SKM-1 treated with dmso at 0.1 percent for 144 hours (cell line): ENCODE results near the gene RAB10.
"Not testable (repeated sequence)": the region's sequence is repeated elsewhere in the genome, so short reads cannot be mapped to it uniquely, and the experiment has no call there.

Source experiments
- DNase-seq: peaks from one replicate; lab custom pipeline; 2025; ENCODE audit not compliant: unreplicated experiment; lab: John Stamatoyannopoulos, UW

The RAB10 gene

GRCh38 chr2:26086779-26087178 lies 52.9 kb downstream of the RAB10 start:
- no peak for DNase-seq

- DNase-seq: no peak
Measured at GRCh38 chr2:26088038-26088643, 54.3 kb downstream of the RAB10 start.

- DNase-seq: not testable (repeated sequence)
Measured at GRCh38 chr2:26088931-26089330, 55.0 kb downstream of the RAB10 start.

- no peak for DNase-seq
Measured at GRCh38 chr2:26089337-26089736, 55.5 kb downstream of the RAB10 start.

- no peak for DNase-seq
Measured at GRCh38 chr2:26095758-26096157, 61.9 kb downstream of the RAB10 start.

- no peak for DNase-seq
Measured at GRCh38 chr2:26099933-26100332, 66.0 kb downstream of the RAB10 start.

- no peak for DNase-seq
Measured at GRCh38 chr2:26100384-26100783, 66.5 kb downstream of the RAB10 start.

- DNase-seq: no peak
Measured at GRCh38 chr2:26103752-26104151, 69.9 kb downstream of the RAB10 start.

GRCh38 chr2:26108701-26109100 lies 74.8 kb downstream of the RAB10 start:
- DNase-seq: not testable (repeated sequence)

GRCh38 chr2:26112201-26112600 lies 78.3 kb downstream of the RAB10 start:
- no peak for DNase-seq

- DNase-seq: no peak
Measured at GRCh38 chr2:26114151-26114550, 80.3 kb downstream of the RAB10 start.

GRCh38 chr2:26118682-26119081 lies 84.8 kb downstream of the RAB10 start:
- DNase-seq: no peak

GRCh38 chr2:26119521-26119920 lies 85.6 kb downstream of the RAB10 start:
- no peak for DNase-seq

- DNase-seq: no peak
Measured at GRCh38 chr2:26122630-26123029, 88.7 kb downstream of the RAB10 start.

- DNase-seq: no peak
Measured at GRCh38 chr2:26123426-26123825, 89.5 kb downstream of the RAB10 start.

GRCh38 chr2:26126074-26126473 lies 92.2 kb downstream of the RAB10 start:
- no peak for DNase-seq

- no peak for DNase-seq
Measured at GRCh38 chr2:26128176-26128575, 94.3 kb downstream of the RAB10 start.

- DNase-seq: no peak
Measured at GRCh38 chr2:26130763-26131162, 96.9 kb downstream of the RAB10 start.

GRCh38 chr2:26136451-26136850 lies 102.6 kb downstream of the RAB10 start:
- DNase-seq: no peak

- DNase-seq: no peak
Measured at GRCh38 chr2:26139269-26140183, 105.6 kb downstream of the RAB10 start.

- DNase-seq: no peak
Measured at GRCh38 chr2:26141145-26141769, 107.4 kb downstream of the RAB10 start.

- no peak for DNase-seq
Measured at GRCh38 chr2:26144031-26144430, 110.1 kb downstream of the RAB10 start.
